OCI-LY3 (cell line): ENCODE data around the gene KCNK2.

Experiments used
- EZH2phosphoT487 ChIP-seq: fragments of 200-600 bp; shearing (Covaris generic); IDR thresholded peaks from 2 replicates; pipeline ENCODE4 v1.6.1; 2018; ENCODE audit warnings: antibody characterized with exemption, mixed run types, low read depth
- TF ChIP-seq, protein P1 (sequence below): fragments of 200-600, 300-600 bp; sonication (generic); IDR thresholded peaks from 2 replicates; pipeline ENCODE4 v1.5.1; 2014; ENCODE audit warnings: antibody characterized with exemption, low read length, low read depth

DNA sequence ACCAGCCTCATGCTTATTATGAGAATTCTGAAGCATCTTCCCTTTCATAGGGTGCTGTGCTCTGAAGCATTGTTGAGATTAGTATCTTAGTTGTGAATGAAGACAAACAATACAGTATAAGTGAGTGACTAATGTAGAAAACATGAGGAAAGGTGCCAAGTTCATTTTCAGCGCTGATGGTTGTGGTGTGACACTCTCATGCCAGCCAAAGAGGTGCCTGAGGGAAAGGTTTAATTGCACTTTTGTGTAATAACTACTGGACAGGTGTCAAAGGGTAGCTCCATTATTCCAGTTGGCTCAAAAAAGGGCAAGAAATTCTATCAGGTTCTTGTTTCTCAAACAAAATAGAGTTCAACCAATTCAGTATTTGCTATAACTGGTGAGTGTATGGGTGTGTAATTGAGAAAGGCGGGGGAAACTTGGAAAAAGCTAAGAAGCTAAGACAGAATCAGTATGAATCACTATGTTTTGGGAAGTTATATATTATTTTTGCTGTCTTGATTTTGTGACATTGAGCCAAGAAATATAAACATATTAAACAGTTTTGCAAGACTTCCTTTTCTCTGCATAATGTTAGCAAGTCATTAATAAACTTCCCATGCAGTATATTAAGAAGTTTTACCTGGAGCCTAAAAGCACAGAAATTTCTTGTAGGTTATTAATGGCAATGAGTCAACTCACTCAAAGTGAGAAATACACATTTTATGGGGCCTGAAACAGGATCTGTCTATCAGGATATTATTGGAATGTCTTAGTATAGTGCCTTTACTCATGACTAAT lies 31.8 kb downstream of the KCNK2 start:
- TF ChIP-seq, protein P1, sequence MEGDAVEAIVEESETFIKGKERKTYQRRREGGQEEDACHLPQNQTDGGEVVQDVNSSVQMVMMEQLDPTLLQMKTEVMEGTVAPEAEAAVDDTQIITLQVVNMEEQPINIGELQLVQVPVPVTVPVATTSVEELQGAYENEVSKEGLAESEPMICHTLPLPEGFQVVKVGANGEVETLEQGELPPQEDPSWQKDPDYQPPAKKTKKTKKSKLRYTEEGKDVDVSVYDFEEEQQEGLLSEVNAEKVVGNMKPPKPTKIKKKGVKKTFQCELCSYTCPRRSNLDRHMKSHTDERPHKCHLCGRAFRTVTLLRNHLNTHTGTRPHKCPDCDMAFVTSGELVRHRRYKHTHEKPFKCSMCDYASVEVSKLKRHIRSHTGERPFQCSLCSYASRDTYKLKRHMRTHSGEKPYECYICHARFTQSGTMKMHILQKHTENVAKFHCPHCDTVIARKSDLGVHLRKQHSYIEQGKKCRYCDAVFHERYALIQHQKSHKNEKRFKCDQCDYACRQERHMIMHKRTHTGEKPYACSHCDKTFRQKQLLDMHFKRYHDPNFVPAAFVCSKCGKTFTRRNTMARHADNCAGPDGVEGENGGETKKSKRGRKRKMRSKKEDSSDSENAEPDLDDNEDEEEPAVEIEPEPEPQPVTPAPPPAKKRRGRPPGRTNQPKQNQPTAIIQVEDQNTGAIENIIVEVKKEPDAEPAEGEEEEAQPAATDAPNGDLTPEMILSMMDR, result no peak
- no peak for TF ChIP-seq EZH2phosphoT487
